ENCODE data around the gene ADI1. TPM values are rescaled to one million over a fixed set of nuclear protein-coding genes. Genes with fewer than 3 reads are reported as not detected.

ADI1 gene
- total and polyA plus RNA-seq, 2 of the 4 experiments (the other 2 are of a cell fraction) = 43.2 to 46.0 TPM

GRCh38 chr2:3494984-3495666 lies 24.2 kb downstream of the ADI1 start:
- Histone ChIP-seq H3K23ac (ENCODE audit: low read depth, low read length) (no peak overlapping the region; the same call in 1 of the 2 replicates), H2BK20ac (ENCODE audit: low read depth, low read length) (no peak overlapping the region), H3K9me1 (ENCODE audit: insufficient read depth, low read length) (peaks cover 11% of the 10 kb centered on the region; the same call in 1 of the 2 replicates), H3K4me2 (ENCODE audit: low read depth, low read length) (no peak overlapping the region), H3K14ac (replicated peaks; ENCODE audit: low read depth, low read length) (no peak overlapping the region), H3K36me3 (ENCODE audit: control insufficient read depth, insufficient read depth, low read length) (peaks cover 23% of the 10 kb centered on the region), H4K8ac (ENCODE audit: low read depth in 2 of 2, low read length in 2 of 2) (no peak overlapping the region), H3K27me3 (ENCODE audit: control insufficient read depth, insufficient read depth, low read length) (no peaks in the 10 kb centered on the region), H3K79me1 (ENCODE audit: low read depth in 1 of 2, low read length in 2 of 2) (no peaks in the 10 kb centered on the region), H3K56ac (ENCODE audit: extremely low read depth, insufficient read depth, low read length) (no peak overlapping the region), H2BK120ac (ENCODE audit: low read depth, low read length) (no peak overlapping the region), H4K5ac (ENCODE audit: low read depth, low read length) (no peak overlapping the region), H3K27ac (ENCODE audit: insufficient read depth, low read length) (no peak overlapping the region), H3K18ac (ENCODE audit: low read depth, low read length) (no peak overlapping the region), H3K4ac (ENCODE audit: low read depth, low read length) (no peak overlapping the region), H2BK15ac (ENCODE audit: low read depth, low read length) (no peak overlapping the region), H3K4me3 (ENCODE audit: insufficient read depth, low read depth, low read length) (no peak overlapping the region), H4K20me1 (ENCODE audit: insufficient read depth, low read length) (no peaks in the 10 kb centered on the region), H2AK9ac (replicated peaks; ENCODE audit: low read depth, low read length, poor library complexity) (no peak overlapping the region), H2AFZ (replicated peaks; ENCODE audit: low read length, poor library complexity) (no peak overlapping the region), H2BK5ac (ENCODE audit: low read depth, low read length, poor library complexity, severe bottlenecking) (no peak overlapping the region), H4K91ac (ENCODE audit: insufficient read depth, low read depth, low read length) (no peak overlapping the region), H2AK5ac (ENCODE audit: low read depth, low read length) (no peak overlapping the region), H3K4me1 (ENCODE audit: control insufficient read depth, insufficient read depth, low read length) (peaks cover 6% of the 10 kb centered on the region; the same call in 1 of the 2 replicates), H3K9ac (ENCODE audit: low read depth, low read length) (no peak overlapping the region), H3K9me3 (ENCODE audit: control insufficient read depth, insufficient read depth, low read length) (no peaks in the 10 kb centered on the region)
- CTCF ChIA-PET = no interaction called here
- intact Hi-C loops (cut with micrococcal nuclease) = no loop called here
- in situ Hi-C loops (cut with MboI; ENCODE audit: low sequenced_read_pairs) = no loop called here
- DNase-seq (no peak), ATAC-seq (ENCODE audit: low read depth) (no peak)
- no TSS peak for BruUV-seq (replicated peaks)
- dilution Hi-C loops (cut with HindIII; ENCODE audit: low sequenced_read_pairs, unreplicated experiment) = no loop called here
- TF ChIP-seq MAZ (IDR thresholded peaks at IDR 0.05; ENCODE audit: borderline replicate concordance, low read depth, low read length) = no peak
- TF ChIP-seq POLR2A (IDR thresholded peaks at IDR 0.05; ENCODE audit: low read depth, low read length) = no peak
- no peak for TF ChIP-seq BHLHE40 (IDR thresholded peaks at IDR 0.05; ENCODE audit: low read depth, low read length)
- WGBS, 2 experiments (ENCODE audit: extremely low coverage in 2 of 2, insufficient read length in 1 of 2) = 92% methylated on average over 9 of the region's 13 CpGs; no CpG with 5 or more reads in 1 of the 2 experiments
- POLR2A ChIA-PET (ENCODE audit: unreplicated experiment) = no interaction called here

Data from IMR-90 (cell line).